AG09309 (cell line): ENCODE data around the gene GALNT11.

Experiments
- DNase-seq: peaks from one replicate; pipeline ENCODE4 v3.0.0-alpha.2; 2010; ENCODE audit warnings: low read depth
- H3K4me3 ChIP-seq: 2 replicates; pipeline ENCODE4 v1.5.1; 2011; ENCODE audit warnings: mild to moderate bottlenecking, low read depth, low read length, moderate library complexity; ENCODE audit not compliant: control insufficient read depth
- TF ChIP-seq, protein P1 (sequence below): IDR thresholded peaks from 2 replicates; pipeline ENCODE4 v1.5.1; 2011; ENCODE audit warnings: mild to moderate bottlenecking, low read depth, low read length, inconsistent platforms; ENCODE audit not compliant: insufficient read depth, control insufficient read depth; ENCODE audit errors: missing control alignments

GALNT11 gene

DNA sequence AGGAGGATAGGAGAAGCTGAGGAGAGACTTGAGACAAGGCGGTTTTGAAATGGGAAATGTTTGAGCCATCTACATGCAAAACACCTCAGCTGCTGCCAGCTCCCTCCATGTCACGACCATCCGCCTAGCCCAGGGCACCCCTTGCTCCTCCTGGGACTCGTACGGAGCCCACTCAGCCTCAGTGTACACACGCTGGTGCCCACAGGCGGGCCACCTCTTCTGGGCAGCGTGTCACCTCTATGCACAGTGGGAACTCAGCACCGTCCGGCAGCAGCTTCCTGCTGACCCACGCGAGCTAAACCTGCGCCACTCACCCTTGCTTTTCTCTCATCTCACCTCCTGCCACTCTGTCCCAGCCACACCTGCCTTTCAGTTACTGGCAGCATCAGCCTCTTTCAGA is 108.3 kb downstream of the GALNT11 start:
- H3K4me3 ChIP-seq: no peak overlapping the region
- no peak for DNase-seq
- TF ChIP-seq, protein P1, sequence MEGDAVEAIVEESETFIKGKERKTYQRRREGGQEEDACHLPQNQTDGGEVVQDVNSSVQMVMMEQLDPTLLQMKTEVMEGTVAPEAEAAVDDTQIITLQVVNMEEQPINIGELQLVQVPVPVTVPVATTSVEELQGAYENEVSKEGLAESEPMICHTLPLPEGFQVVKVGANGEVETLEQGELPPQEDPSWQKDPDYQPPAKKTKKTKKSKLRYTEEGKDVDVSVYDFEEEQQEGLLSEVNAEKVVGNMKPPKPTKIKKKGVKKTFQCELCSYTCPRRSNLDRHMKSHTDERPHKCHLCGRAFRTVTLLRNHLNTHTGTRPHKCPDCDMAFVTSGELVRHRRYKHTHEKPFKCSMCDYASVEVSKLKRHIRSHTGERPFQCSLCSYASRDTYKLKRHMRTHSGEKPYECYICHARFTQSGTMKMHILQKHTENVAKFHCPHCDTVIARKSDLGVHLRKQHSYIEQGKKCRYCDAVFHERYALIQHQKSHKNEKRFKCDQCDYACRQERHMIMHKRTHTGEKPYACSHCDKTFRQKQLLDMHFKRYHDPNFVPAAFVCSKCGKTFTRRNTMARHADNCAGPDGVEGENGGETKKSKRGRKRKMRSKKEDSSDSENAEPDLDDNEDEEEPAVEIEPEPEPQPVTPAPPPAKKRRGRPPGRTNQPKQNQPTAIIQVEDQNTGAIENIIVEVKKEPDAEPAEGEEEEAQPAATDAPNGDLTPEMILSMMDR: no peak

DNA sequence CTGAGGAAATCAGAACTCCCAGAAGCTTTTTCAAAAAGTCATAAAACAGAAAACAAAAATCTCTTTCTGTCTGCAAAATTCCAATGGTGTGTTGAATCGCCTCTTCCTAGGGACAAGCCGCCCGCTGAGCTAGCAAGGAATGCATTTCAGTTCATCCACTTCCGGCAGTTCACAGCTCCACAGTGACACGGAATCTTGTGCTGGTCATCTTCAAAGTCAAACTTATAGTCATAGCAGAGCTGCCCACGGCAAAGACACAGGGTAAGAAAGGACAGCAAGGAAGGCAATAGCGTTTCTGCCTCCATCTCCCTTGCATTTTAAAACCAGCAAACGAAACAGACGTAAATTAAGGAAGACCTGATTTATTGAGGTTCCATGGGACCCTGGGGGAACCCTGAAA is 111.2 kb downstream of the GALNT11 start:
- TF ChIP-seq, protein P1: no peak
- DNase-seq: no peak
- H3K4me3 ChIP-seq: no peak overlapping the region

DNA sequence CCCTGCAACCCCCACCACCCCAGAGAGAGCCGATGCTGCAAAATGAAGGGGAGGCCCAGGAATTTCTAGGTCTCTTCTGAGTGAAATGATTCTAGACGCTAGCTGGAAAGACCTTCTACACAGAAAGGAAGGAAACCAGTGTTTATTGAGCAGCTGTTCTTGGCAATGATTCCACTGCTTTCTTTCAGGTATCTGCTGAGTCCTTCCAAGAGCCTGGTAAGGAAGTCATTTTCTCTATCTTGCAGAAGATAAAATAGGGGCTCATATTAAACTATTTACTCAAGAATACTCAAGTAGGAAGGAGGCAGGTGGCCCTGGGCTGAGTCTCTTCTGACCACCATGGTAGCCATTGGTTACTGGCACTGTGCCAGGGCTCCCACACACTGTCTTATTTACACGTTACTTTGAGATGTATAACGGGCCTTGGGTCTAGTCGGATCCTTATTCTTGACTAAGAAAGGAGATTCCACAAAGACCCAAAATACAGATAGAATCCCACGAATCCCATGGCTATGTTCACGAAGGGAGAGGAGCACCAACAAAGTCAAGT is 112.1 kb downstream of the GALNT11 start:
- DNase-seq: no peak
- TF ChIP-seq, protein P1: no peak
- no peak overlapping the region for H3K4me3 ChIP-seq

DNA sequence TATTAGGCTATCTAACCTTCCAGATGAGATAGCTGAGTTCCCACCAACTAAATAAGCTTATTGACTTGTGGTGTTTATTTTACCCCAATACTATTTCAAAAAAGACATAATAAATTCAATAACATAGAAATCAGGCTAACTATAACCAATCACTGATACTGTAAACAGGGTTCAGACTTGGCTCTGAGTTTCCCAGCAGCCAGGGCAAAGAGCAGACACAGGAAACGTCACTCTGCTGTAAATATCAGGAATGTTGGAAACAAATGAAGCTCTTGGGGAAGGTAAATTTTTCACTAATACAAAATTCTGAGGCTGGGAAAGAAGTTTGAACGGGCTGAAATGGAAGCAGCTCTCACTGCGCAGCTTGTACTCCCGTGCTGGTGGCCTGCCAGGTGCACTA is 114.6 kb downstream of the GALNT11 start:
- TF ChIP-seq, protein P1: no peak
- no peak for DNase-seq
- H3K4me3 ChIP-seq: no peak overlapping the region

DNA sequence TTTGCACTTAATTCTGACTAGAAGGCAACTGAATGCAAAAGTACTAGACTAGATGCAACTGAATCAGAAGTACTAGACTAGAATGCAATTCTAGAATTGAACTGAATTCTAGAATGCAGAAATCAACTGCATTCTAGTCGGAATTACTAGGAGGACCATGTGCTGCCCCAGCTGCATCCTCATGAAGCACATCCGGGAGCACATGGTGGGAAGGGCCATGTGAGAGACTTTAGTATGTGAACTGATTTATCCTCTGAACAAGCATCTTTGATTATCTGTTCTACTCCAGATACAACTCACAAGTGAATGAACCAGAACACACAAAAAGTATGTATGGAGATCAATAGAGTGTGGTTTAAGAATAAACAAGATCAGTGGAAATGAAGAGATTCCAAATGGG is 115.1 kb downstream of the GALNT11 start:
- no peak for DNase-seq
- H3K4me3 ChIP-seq: no peak overlapping the region
- TF ChIP-seq, protein P1: no peak

DNA sequence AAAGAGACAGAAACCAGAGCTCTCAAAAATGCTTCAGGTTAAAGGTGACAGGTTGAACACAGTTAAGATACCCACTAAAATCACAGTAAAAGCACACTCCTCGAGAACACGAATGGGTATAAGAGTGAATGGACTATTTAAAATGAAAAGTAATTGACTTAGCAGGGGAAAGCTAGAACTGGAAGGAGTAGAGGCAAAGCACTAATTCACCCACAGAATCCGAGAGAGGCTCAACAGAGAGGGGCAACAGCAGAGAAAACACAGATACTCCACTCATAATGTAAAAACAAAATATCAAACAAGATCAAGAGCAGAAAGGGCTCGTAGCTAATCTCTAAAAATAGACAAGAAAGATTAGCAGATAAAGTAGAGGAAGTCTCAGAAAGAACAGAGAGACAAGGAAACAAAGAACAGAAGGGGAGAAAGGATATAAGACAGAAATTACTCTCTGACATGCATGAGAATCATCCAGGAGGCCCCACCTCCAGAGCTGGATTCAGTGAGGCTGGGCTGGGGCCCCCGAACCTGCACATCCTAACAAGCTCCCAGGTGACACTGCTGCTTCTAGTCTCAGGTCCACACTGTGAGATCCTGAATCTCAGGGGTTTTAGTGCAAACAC is 117.6 kb downstream of the GALNT11 start:
- no peak overlapping the region for H3K4me3 ChIP-seq
- TF ChIP-seq, protein P1: no peak
- no peak for DNase-seq
